Activated T-cell treated with anti-CD3 and anti-CD28 coated beads, Interleukin-2, amount 50 U/mL, for 48 hours (primary cell): ENCODE results near the gene SLIT1.

Experiments
- DNase-seq, 2 experiments: peaks; one replicate each; pipeline ENCODE4 v3.0.0-alpha.2; 2020

Gene SLIT1

GRCh38 chr10:96955794-96956193, 230.0 kb downstream of the SLIT1 start:
- no peak for DNase-seq

GRCh38 chr10:96951954-96952353, 233.8 kb downstream of the SLIT1 start:
- no peak for DNase-seq

- no peak for DNase-seq
Observed at GRCh38 chr10:96949039-96949683, 236.6 kb downstream of the SLIT1 start.
